ENCODE data around the gene ATIC. TPM values are rescaled to one million over a fixed set of nuclear protein-coding genes. Genes with fewer than 3 reads are reported as not detected.

The ATIC gene
- polyA plus RNA-seq, 3 donors = 20.8 to 32.3 (median 21.6) TPM

GRCh38 chr2:215396595-215397313 is 84.9 kb downstream of the ATIC start:
- peak; percentile 25 to 54 (median 41) for DNase-seq
- intact Hi-C loops (cut with micrococcal nuclease) = no loop called here
- H4K20me1 ChIP-seq (ENCODE audit: insufficient read depth, low read length) = no peaks in the 10 kb centered on the region

DNA sequence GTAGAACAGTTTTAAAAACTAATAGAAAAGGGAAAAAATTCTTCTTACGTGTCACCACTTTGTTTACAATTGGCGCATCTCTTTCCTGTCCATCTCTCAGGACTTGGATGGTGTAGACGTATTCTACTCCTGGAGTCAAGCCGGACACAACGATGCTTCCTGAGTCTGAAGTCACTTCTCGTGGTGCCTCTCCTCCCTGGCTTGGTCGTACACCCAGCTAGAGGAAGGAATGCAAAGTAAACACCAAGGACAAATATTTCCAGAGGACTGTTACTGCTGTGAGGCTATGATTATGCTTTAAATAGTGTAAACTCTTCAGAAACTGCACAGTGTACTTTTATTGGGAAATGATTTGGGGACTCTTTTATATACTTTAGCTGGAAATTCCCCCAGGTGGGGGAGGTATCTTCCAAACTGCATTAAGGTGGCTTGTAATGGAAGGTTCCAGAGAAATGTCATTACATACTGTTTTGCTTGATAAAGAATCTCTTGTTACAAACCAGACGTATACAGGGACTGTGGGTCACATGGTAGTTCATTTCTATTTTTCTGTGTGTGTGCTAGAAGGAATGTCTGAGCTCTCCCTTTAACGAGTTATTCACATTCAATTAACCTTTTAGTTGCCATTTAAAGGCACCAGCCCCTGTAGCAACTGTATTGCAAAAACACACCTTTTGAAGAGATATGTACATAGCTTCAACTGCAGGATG is 85.9 kb downstream of the ATIC start:
- Mint-ChIP-seq H3K36me3 (no peaks in the 10 kb centered on the region), H3K9me3 (no peaks in the 10 kb centered on the region), H3K4me3 (no peak overlapping the region), H3K27me3 (ENCODE audit: low read depth in 3 of 3) (peaks cover 0 to 2% (median 0%) of the 10 kb centered on the region in 3 donors), H3K27ac (no peak overlapping the region), H3K4me1 (peaks cover 7% of the 10 kb centered on the region)
- Histone ChIP-seq H3K9ac (ENCODE audit: insufficient read depth, low read length, poor library complexity, severe bottlenecking) (no peak overlapping the region), H3K4me3 (replicated peaks in 1 of 3; ENCODE audit: low read depth in 2 of 3, low read length in 3 of 3) (no peak overlapping the region), H3K4me2 (replicated peaks; ENCODE audit: extremely low read depth, low read length, poor library complexity, severe bottlenecking) (no peak overlapping the region), H3K36me3 (replicated peaks in 1 of 2; ENCODE audit: control insufficient read depth in 1 of 2, insufficient read depth in 2 of 2, low read length in 2 of 2) (no peaks in the 10 kb centered on the region), H3K79me2 (ENCODE audit: insufficient read depth, low read length) (no peaks in the 10 kb centered on the region), H3K4me1 (ENCODE audit: control insufficient read depth in 1 of 2, insufficient read depth in 2 of 2, low read length in 2 of 2) (peaks cover 5 to 9% of the 10 kb centered on the region in 2 donors), H4K20me1 (ENCODE audit: insufficient read depth, low read length) (no peaks in the 10 kb centered on the region), H2AFZ (ENCODE audit: insufficient read depth, low read depth, low read length, poor library complexity, severe bottlenecking) (no peak overlapping the region), H3K27ac (ENCODE audit: low read depth in 1 of 2, low read length in 2 of 2) (no peak overlapping the region), H3K27me3 (ENCODE audit: control insufficient read depth in 2 of 2, insufficient read depth in 2 of 2, low read length in 2 of 2) (no peaks in the 10 kb centered on the region), H3K9me3 (replicated peaks in 1 of 2; ENCODE audit: control insufficient read depth in 1 of 2, insufficient read depth in 1 of 2, low read length in 2 of 2) (no peaks in the 10 kb centered on the region)
- TF ChIP-seq, protein P1, sequence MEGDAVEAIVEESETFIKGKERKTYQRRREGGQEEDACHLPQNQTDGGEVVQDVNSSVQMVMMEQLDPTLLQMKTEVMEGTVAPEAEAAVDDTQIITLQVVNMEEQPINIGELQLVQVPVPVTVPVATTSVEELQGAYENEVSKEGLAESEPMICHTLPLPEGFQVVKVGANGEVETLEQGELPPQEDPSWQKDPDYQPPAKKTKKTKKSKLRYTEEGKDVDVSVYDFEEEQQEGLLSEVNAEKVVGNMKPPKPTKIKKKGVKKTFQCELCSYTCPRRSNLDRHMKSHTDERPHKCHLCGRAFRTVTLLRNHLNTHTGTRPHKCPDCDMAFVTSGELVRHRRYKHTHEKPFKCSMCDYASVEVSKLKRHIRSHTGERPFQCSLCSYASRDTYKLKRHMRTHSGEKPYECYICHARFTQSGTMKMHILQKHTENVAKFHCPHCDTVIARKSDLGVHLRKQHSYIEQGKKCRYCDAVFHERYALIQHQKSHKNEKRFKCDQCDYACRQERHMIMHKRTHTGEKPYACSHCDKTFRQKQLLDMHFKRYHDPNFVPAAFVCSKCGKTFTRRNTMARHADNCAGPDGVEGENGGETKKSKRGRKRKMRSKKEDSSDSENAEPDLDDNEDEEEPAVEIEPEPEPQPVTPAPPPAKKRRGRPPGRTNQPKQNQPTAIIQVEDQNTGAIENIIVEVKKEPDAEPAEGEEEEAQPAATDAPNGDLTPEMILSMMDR (IDR thresholded peaks at IDR 0.05) = no peak
- WGBS (ENCODE audit: insufficient coverage) = 100% methylated on average over 3 of the region's 9 CpGs
- no peak for DNase-seq
- intact Hi-C loops (cut with micrococcal nuclease) = no loop called here

More at GRCh38 chr2:215396595-215397313, 84.9 kb downstream of the ATIC start:
- no peak overlapping the region for H3K4me3 Mint-ChIP-seq
- peaks cover 0 to 2% (median 0%) of the 10 kb centered on the region in 3 donors for H3K27me3 Mint-ChIP-seq (ENCODE audit: low read depth in 3 of 3)
- Histone ChIP-seq H3K9ac (ENCODE audit: insufficient read depth, low read length, poor library complexity, severe bottlenecking) (no peak overlapping the region), H3K79me2 (ENCODE audit: insufficient read depth, low read length) (no peaks in the 10 kb centered on the region), H3K4me1 (ENCODE audit: control insufficient read depth in 1 of 2, insufficient read depth in 2 of 2, low read length in 2 of 2) (peaks cover 5 to 9% of the 10 kb centered on the region in 2 donors), H3K4me3 (replicated peaks in 1 of 3; ENCODE audit: low read depth in 2 of 3, low read length in 3 of 3) (no peak overlapping the region), H2AFZ (ENCODE audit: insufficient read depth, low read depth, low read length, poor library complexity, severe bottlenecking) (no peak overlapping the region), H3K4me2 (replicated peaks; ENCODE audit: extremely low read depth, low read length, poor library complexity, severe bottlenecking) (peak overlapping the region; percentile 0), H3K9me3 (replicated peaks in 1 of 2; ENCODE audit: control insufficient read depth in 1 of 2, insufficient read depth in 1 of 2, low read length in 2 of 2) (no peaks in the 10 kb centered on the region), H3K36me3 (replicated peaks in 1 of 2; ENCODE audit: control insufficient read depth in 1 of 2, insufficient read depth in 2 of 2, low read length in 2 of 2) (no peaks in the 10 kb centered on the region), H3K27ac (ENCODE audit: low read depth in 1 of 2, low read length in 2 of 2) (no peak overlapping the region), H3K27me3 (ENCODE audit: control insufficient read depth in 2 of 2, insufficient read depth in 2 of 2, low read length in 2 of 2) (no peaks in the 10 kb centered on the region)
- H3K4me1 Mint-ChIP-seq = peaks cover 7% of the 10 kb centered on the region
- TF ChIP-seq, protein P1 (IDR thresholded peaks at IDR 0.05) = no peak
- no CpG with 5 or more reads among the region's 2 CpGs for WGBS (ENCODE audit: insufficient coverage)
- H3K9me3 Mint-ChIP-seq = no peaks in the 10 kb centered on the region
- no peaks in the 10 kb centered on the region for H3K36me3 Mint-ChIP-seq
- H3K27ac Mint-ChIP-seq = peak overlapping the region in 2 of 7 donors; percentile 33 to 45
